H1 (cell line): ENCODE results near the gene ACTR3C. TPM values are rescaled to one million over a fixed set of nuclear protein-coding genes. Genes with fewer than 3 reads are reported as not detected.
A peak's percentile ranks its signal among the peaks of the same experiment; 100 is the strongest.

ENCODE experiments used
- ASH2L ChIP-seq: fragments of 200-600, 300-600 bp; sonication (generic); IDR thresholded peaks from one replicate; pipeline ENCODE4 v1.7.1; 2017; ENCODE audit warnings: low read length
- CHD7 ChIP-seq: fragments of 300-600 bp; sonication (generic); IDR thresholded peaks from 2 replicates; pipeline ENCODE4 v1.7.1; 2012; ENCODE audit warnings: low read length, moderate library complexity, mild to moderate bottlenecking, inconsistent platforms; ENCODE audit not compliant: insufficient replicate concordance
- CREB1 ChIP-seq: IDR thresholded peaks from 2 replicates; pipeline ENCODE4 v1.6.1; 2012; ENCODE audit warnings: inconsistent platforms
- NANOG ChIP-seq: IDR thresholded peaks from 2 replicates; pipeline ENCODE4 v1.6.1; 2011; ENCODE audit warnings: low read length, low read depth, mild to moderate bottlenecking, inconsistent platforms; ENCODE audit not compliant: insufficient read depth, poor library complexity, severe bottlenecking
- POU5F1 ChIP-seq: IDR thresholded peaks from 2 replicates; pipeline ENCODE4 v1.6.1; 2011; ENCODE audit warnings: low read depth, mild to moderate bottlenecking, low read length, moderate library complexity
- RXRA ChIP-seq: IDR thresholded peaks from 2 replicates; pipeline ENCODE4 v1.6.1; 2011; ENCODE audit warnings: low read depth, mild to moderate bottlenecking, low read length, moderate library complexity; ENCODE audit not compliant: insufficient read depth
- SUZ12 ChIP-seq: fragments of 200-600 bp; sonication (generic); IDR thresholded peaks from 2 replicates; pipeline ENCODE4 v1.6.1; 2012; ENCODE audit warnings: mild to moderate bottlenecking, inconsistent platforms, low read length, moderate library complexity, mixed read lengths
- TAF7 ChIP-seq: optimal IDR thresholded peaks from 2 replicates; pipeline ENCODE3; 2011; ENCODE audit warnings: low read depth, mild to moderate bottlenecking, inconsistent platforms, low read length, moderate library complexity, borderline replicate concordance
- TBP ChIP-seq: IDR thresholded peaks from 2 replicates; pipeline ENCODE4 v1.6.1; 2011; ENCODE audit warnings: low read depth, low read length, improper control_type of control experiment
- polyA plus RNA-seq, 7 experiments: library from polyadenylated mRNA; depleted of rRNA in 3 of 7; stranded (reverse) in 5 of 7; unstranded in 2 of 7; fragments of >200 nt in 5 of 7; fragments of 200-250 nt in 2 of 7; gene quantifications; 1 replicate in 5 of 7; 2 replicates in 1 of 7; 4 replicates in 1 of 7; pipeline versions ENCODE4 v1.2.1 to v1.2.3, GENCODE V29; 2011 to 2013; ENCODE audit warnings: missing spikeins in 2 of 7, mixed read lengths in 2 of 7
- total RNA-seq: library from RNA; stranded (reverse); fragmentation: NEBNext Ultra II Directional; extraction: Animal tissue kit (Norgen Biotek cat#: 25700); gene quantifications from 2 replicates; pipeline ENCODE4 v1.2.1, GENCODE V29; 2021
- TF ChIP-seq, protein P1 (sequence below): IDR thresholded peaks from 2 replicates; pipeline ENCODE4 v1.6.1; 2012; ENCODE audit warnings: inconsistent platforms

ACTR3C gene
- total and polyA plus RNA-seq, 2 of the 8 experiments (the other 6 are each of a cell fraction or from before 2014, with no cell fraction given), result 1.5 TPM; not detected in 1

DNA sequence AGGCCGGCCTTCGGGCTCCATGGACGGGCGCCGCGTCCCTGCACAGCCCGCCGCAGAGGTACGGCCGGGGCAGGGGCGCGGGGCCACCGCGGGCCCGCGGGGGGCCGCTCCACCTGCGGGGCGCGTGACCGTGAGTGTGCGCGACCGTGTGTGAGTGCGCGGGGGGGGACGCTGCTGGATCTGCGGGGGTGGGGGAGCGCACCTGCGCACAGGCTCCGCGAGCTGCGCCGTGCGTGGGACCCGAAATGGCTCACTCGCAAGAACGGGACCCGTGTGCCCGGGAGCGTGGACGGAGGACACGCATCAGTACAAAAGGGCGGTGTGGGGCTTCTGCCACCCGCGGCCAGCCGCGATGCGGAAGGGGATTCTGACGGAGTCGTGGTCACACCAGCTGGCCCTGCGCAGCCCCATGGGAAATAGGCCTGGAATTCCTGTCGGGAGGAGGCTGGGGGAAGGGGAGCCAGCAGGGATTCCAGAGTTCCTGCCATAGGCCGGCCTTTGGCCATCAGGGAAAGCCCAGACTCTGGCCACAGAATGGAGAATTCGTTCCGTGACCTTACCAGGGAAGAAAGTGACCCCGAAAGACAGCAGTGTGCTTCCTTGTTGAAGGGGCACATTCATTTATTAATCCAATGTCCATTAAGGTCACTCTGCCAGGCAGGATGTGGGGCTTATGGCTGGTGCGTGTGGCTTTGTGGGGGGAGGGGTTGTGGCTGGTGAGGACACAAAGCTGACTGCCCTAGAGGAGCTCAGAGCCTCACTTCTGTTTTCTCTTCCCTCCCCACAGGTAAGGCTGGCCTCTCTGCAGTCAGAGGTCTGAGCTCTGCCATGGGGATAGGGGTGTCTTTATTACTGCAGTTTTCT, 45.8 kb upstream of the ACTR3C start (continued):
- TF ChIP-seq CHD7, result no peak
- no peak for TF ChIP-seq RXRA
- TF ChIP-seq, protein P1, sequence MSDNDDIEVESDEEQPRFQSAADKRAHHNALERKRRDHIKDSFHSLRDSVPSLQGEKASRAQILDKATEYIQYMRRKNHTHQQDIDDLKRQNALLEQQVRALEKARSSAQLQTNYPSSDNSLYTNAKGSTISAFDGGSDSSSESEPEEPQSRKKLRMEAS, result peak; percentile 71
- 0 out of 2 replicates have a peak, but pooled peaks have one; percentile 44 for TF ChIP-seq CREB1
- peak; percentile 19 for TF ChIP-seq TAF7
- no peak for TF ChIP-seq SUZ12
- no peak for TF ChIP-seq NANOG
- no peak for TF ChIP-seq POU5F1
- TF ChIP-seq TBP, result peak; percentile 34; the same call in 1 of the 2 replicates
- TF ChIP-seq ASH2L, result peak; percentile 92
